ENCODE results near the gene HDGFL2. TPM values are rescaled to one million over a fixed set of nuclear protein-coding genes. Genes with fewer than 3 reads are reported as not detected.
"Not testable (repeated sequence)": the region's sequence is repeated elsewhere in the genome, so short reads cannot be mapped to it uniquely, and the experiment has no call there.

Gene HDGFL2
- total and polyA plus RNA-seq, 7 experiments from 2014 or later, result 14.0 to 64.6 (median 31.5) TPM

GRCh38 chr19:4537953-4538600 is 66.0 kb downstream of the HDGFL2 start:
- no peak overlapping the region for H3K4me3 Mint-ChIP-seq
- POLR2A ChIA-PET, result no interaction called here
- peaks cover 0 to 4% of the 10 kb centered on the region in 2 donors for H3K27me3 ChIP-seq (ENCODE audit: control insufficient read depth in 2 of 2, insufficient read depth in 2 of 2, low read length in 2 of 2)

GRCh38 chr19:4538601-4538954 is 66.5 kb downstream of the HDGFL2 start:
- Histone ChIP-seq H3K36me3 (ENCODE audit: control insufficient read depth in 2 of 3, insufficient read depth in 3 of 3, low read length in 3 of 3) (no peaks in the 10 kb centered on the region), H3K27ac (ENCODE audit: low read depth, low read length) (no peak overlapping the region), H3K9me3 (ENCODE audit: control insufficient read depth in 2 of 3, low read length in 3 of 3) (peaks cover 0 to 4% (median 0%) of the 10 kb centered on the region in 3 experiments), H3K27me3 (ENCODE audit: control insufficient read depth in 2 of 2, insufficient read depth in 2 of 2, low read length in 2 of 2) (peaks cover 0 to 4% of the 10 kb centered on the region in 2 donors), H3K4me1 (ENCODE audit: control insufficient read depth in 2 of 2, insufficient read depth in 2 of 2, low read length in 2 of 2) (no peaks in the 10 kb centered on the region), H3K4me3 (ENCODE audit: low read length) (no peak overlapping the region)
- ChIA-PET CTCF (no interaction called here), POLR2A (no interaction called here)
- Mint-ChIP-seq H3K4me1 (peaks cover 0 to 16% (median 12%) of the 10 kb centered on the region in 7 donors), H3K27me3 (peaks cover 7 to 32% (median 11%) of the 10 kb centered on the region in 5 donors), H3K36me3 (peaks cover 0 to 4% (median 0%) of the 10 kb centered on the region in 5 donors), H3K27ac (no peak overlapping the region), H3K4me3 (no peak overlapping the region), H3K9me3 (peaks cover 0 to 4% (median 0%) of the 10 kb centered on the region in 11 donors)
- intact Hi-C loops (cut with micrococcal nuclease), result no loop called here
- DNase-seq, result no peak
- ATAC-seq, result no peak

More at GRCh38 chr19:4537953-4538600, 66.0 kb downstream of the HDGFL2 start:
- no peak overlapping the region for H3K27ac Mint-ChIP-seq
- Histone ChIP-seq H3K4me1 (ENCODE audit: control insufficient read depth in 2 of 2, insufficient read depth in 2 of 2, low read length in 2 of 2) (no peaks in the 10 kb centered on the region), H3K27ac (ENCODE audit: low read depth, low read length) (no peak overlapping the region), H3K4me3 (ENCODE audit: low read length) (no peak overlapping the region), H3K36me3 (ENCODE audit: control insufficient read depth in 2 of 3, insufficient read depth in 3 of 3, low read length in 3 of 3) (no peaks in the 10 kb centered on the region), H3K9me3 (ENCODE audit: control insufficient read depth in 2 of 3, low read length in 3 of 3) (peaks cover 0 to 4% (median 0%) of the 10 kb centered on the region in 3 experiments)
- DNase-seq, result no peak
- intact Hi-C loops (cut with micrococcal nuclease), result no loop called here
- H3K27me3 Mint-ChIP-seq, result peaks cover 7 to 36% (median 16%) of the 10 kb centered on the region in 5 donors
- ATAC-seq, result no peak
- CTCF ChIA-PET, result no interaction called here
- peaks cover 0 to 16% (median 13%) of the 10 kb centered on the region in 7 donors for H3K4me1 Mint-ChIP-seq
- H3K36me3 Mint-ChIP-seq, result peaks cover 0 to 4% (median 0%) of the 10 kb centered on the region in 5 donors
- peaks cover 0 to 4% (median 0%) of the 10 kb centered on the region in 11 donors for H3K9me3 Mint-ChIP-seq

GRCh38 chr19:4539169-4539692 is 67.1 kb downstream of the HDGFL2 start:
- intact Hi-C loops (cut with micrococcal nuclease), result no loop called here
- POLR2A ChIA-PET, result no interaction called here
- no peak overlapping the region for H3K4me3 Mint-ChIP-seq
- Histone ChIP-seq H3K27me3 (ENCODE audit: control insufficient read depth in 2 of 2, insufficient read depth in 2 of 2, low read length in 2 of 2) (peaks cover 0 to 4% of the 10 kb centered on the region in 2 donors), H3K36me3 (ENCODE audit: control insufficient read depth in 2 of 3, insufficient read depth in 3 of 3, low read length in 3 of 3) (no peaks in the 10 kb centered on the region), H3K9me3 (ENCODE audit: control insufficient read depth in 2 of 3, low read length in 3 of 3) (peaks cover 0 to 4% (median 0%) of the 10 kb centered on the region in 3 experiments), H3K4me3 (ENCODE audit: low read length) (no peak overlapping the region), H3K4me1 (ENCODE audit: control insufficient read depth in 2 of 2, insufficient read depth in 2 of 2, low read length in 2 of 2) (no peaks in the 10 kb centered on the region), H3K27ac (ENCODE audit: low read depth, low read length) (no peak overlapping the region)
- peaks cover 7 to 32% (median 11%) of the 10 kb centered on the region in 5 donors for H3K27me3 Mint-ChIP-seq
- no peak for DNase-seq
- peaks cover 0 to 4% (median 0%) of the 10 kb centered on the region in 5 donors for H3K36me3 Mint-ChIP-seq
- H3K9me3 Mint-ChIP-seq, result peaks cover 0 to 4% (median 0%) of the 10 kb centered on the region in 11 donors
- peaks cover 0 to 16% (median 10%) of the 10 kb centered on the region in 7 donors for H3K4me1 Mint-ChIP-seq
- no peak overlapping the region for H3K27ac Mint-ChIP-seq
- CTCF ChIA-PET, result no interaction called here
- ATAC-seq, result no peak

GRCh38 chr19:4539693-4540581 is 67.8 kb downstream of the HDGFL2 start, which contains the start of gene LRG1:
TSS of gene LRG1 (minus strand) at chr19:4540036. CDS start at chr19:4540013, 23 bp downstream.
- no peak for DNase-seq
- CTCF ChIA-PET, result interaction anchor here (0.8 kb wide), 1 partner anchor 15 kb away, joined by 7 read pairs; no protein-coding TSS in a partner anchor
- H3K36me3 ChIP-seq (ENCODE audit: control insufficient read depth in 2 of 3, insufficient read depth in 3 of 3, low read length in 3 of 3), result no peaks in the 10 kb centered on the region
- intact Hi-C loops (cut with micrococcal nuclease), result no loop called here
- Mint-ChIP-seq H3K36me3 (peaks cover 0 to 4% (median 0%) of the 10 kb centered on the region in 5 donors), H3K27me3 (peaks cover 7 to 32% (median 10%) of the 10 kb centered on the region in 5 donors), H3K4me3 (peak within 1 kb of the TSS in 3 of 10 donors; percentile 35 to 47 (median 44)), H3K27ac (peak within 1 kb of the TSS in 2 of 9 donors; percentile 71 to 75), H3K4me1 (peaks cover 0 to 16% (median 10%) of the 10 kb centered on the region in 7 donors), H3K9me3 (peaks cover 0 to 6% (median 0%) of the 10 kb centered on the region in 11 donors)
- peaks cover 0 to 4% (median 0%) of the 10 kb centered on the region in 3 experiments for H3K9me3 ChIP-seq (ENCODE audit: control insufficient read depth in 2 of 3, low read length in 3 of 3)
- H3K4me3 ChIP-seq (ENCODE audit: low read length), result no peak within 1 kb of the TSS
- H3K27me3 ChIP-seq (ENCODE audit: control insufficient read depth in 2 of 2, insufficient read depth in 2 of 2, low read length in 2 of 2), result peaks cover 0 to 4% of the 10 kb centered on the region in 2 donors
- POLR2A ChIA-PET, result no interaction called here
- H3K27ac ChIP-seq (ENCODE audit: low read depth, low read length), result no peak within 1 kb of the TSS
- ATAC-seq, result peak; percentile 79
- no peaks in the 10 kb centered on the region for H3K4me1 ChIP-seq (ENCODE audit: control insufficient read depth in 2 of 2, insufficient read depth in 2 of 2, low read length in 2 of 2)

- no peaks in the 10 kb centered on the region for H3K4me1 ChIP-seq (ENCODE audit: control insufficient read depth in 2 of 2, insufficient read depth in 2 of 2, low read length in 2 of 2)
- Mint-ChIP-seq H3K4me3 (no peak overlapping the region), H3K27me3 (peaks cover 0 to 24% (median 7%) of the 10 kb centered on the region in 5 donors), H3K9me3 (peaks cover 0 to 6% (median 0%) of the 10 kb centered on the region in 11 donors), H3K36me3 (peaks cover 0 to 4% (median 0%) of the 10 kb centered on the region in 5 donors), H3K27ac (peak overlapping the region in 1 of 9 donors; percentile 71), H3K4me1 (peaks cover 0 to 10% (median 6%) of the 10 kb centered on the region in 7 donors)
- POLR2A ChIA-PET, result no interaction called here
- H3K27ac ChIP-seq (ENCODE audit: low read depth, low read length), result no peak overlapping the region
- intact Hi-C loops (cut with micrococcal nuclease), result no loop called here
- DNase-seq (no peak), ATAC-seq (peak; percentile 49)
- no peaks in the 10 kb centered on the region for H3K36me3 ChIP-seq (ENCODE audit: control insufficient read depth in 2 of 3, insufficient read depth in 3 of 3, low read length in 3 of 3)
- CTCF ChIA-PET, result interaction anchor here (0.6 to 0.8 kb wide), 4 partner anchors 16 to 105 kb away, joined by 4 to 7 read pairs (median 6); no protein-coding TSS in a partner anchor
- no peak overlapping the region for H3K4me3 ChIP-seq (ENCODE audit: low read length)
- H3K9me3 ChIP-seq (ENCODE audit: control insufficient read depth in 2 of 3, low read length in 3 of 3), result peaks cover 0 to 4% (median 0%) of the 10 kb centered on the region in 3 experiments
- H3K27me3 ChIP-seq (ENCODE audit: control insufficient read depth in 2 of 2, insufficient read depth in 2 of 2, low read length in 2 of 2), result peaks cover 0 to 4% of the 10 kb centered on the region in 2 donors
These were observed 69.2 kb downstream of the HDGFL2 start for GRCh38 chr19:4541114-4541805.

GRCh38 chr19:4541806-4542145 is 69.7 kb downstream of the HDGFL2 start:
- H3K9me3 ChIP-seq (ENCODE audit: control insufficient read depth in 2 of 3, low read length in 3 of 3); H3K4me3 Mint-ChIP-seq; DNase-seq; POLR2A ChIA-PET; H3K27ac Mint-ChIP-seq; H3K27ac ChIP-seq (ENCODE audit: low read depth, low read length); H3K36me3 ChIP-seq (ENCODE audit: control insufficient read depth in 2 of 3, insufficient read depth in 3 of 3, low read length in 3 of 3); H3K9me3 Mint-ChIP-seq; ATAC-seq; H3K4me1 ChIP-seq (ENCODE audit: control insufficient read depth in 2 of 2, insufficient read depth in 2 of 2, low read length in 2 of 2); H3K27me3 ChIP-seq (ENCODE audit: control insufficient read depth in 2 of 2, insufficient read depth in 2 of 2, low read length in 2 of 2); intact Hi-C loops (cut with micrococcal nuclease); H3K4me3 ChIP-seq (ENCODE audit: low read length); H3K36me3 Mint-ChIP-seq: not testable (repeated sequence)
- CTCF ChIA-PET, result interaction anchor here (0.6 to 0.7 kb wide), 3 partner anchors 99 to 971 kb away, joined by 4 to 6 read pairs (median 5); no protein-coding TSS in a partner anchor
- peaks cover 0 to 24% (median 7%) of the 10 kb centered on the region in 5 donors for H3K27me3 Mint-ChIP-seq
- peaks cover 0 to 10% (median 6%) of the 10 kb centered on the region in 7 donors for H3K4me1 Mint-ChIP-seq

Measured in naive thymus-derived CD4-positive, alpha-beta T cell (primary cell).